ENCODE results near the gene TGIF2. TPM values are rescaled to one million over a fixed set of nuclear protein-coding genes. Genes with fewer than 3 reads are reported as not detected.

Gene TGIF2
- total and polyA plus RNA-seq, 2 of the 13 experiments (the other 11 are each of a cell fraction or from before 2014, with no cell fraction given), result 41.3 to 53.9 TPM

- TF ChIP-seq YEATS2 (CRISPR knock-in tag; IDR thresholded peaks at IDR 0.05; ENCODE audit: borderline replicate concordance) (peak; percentile 79; the same call in 1 of the 2 replicates), ZNF468 (CRISPR knock-in tag; IDR thresholded peaks at IDR 0.05) (peak; percentile 77; the same call in 1 of the 2 replicates), ZXDC (CRISPR knock-in tag; IDR thresholded peaks at IDR 0.05) (peak; percentile 94), ZSCAN9 (CRISPR knock-in tag; IDR thresholded peaks at IDR 0.05; ENCODE audit: borderline replicate concordance) (peak; percentile 93; the same call in 1 of the 2 replicates), AGO1 (IDR thresholded peaks at IDR 0.05; ENCODE audit: low read depth, low read length, poor library complexity, severe bottlenecking) (peak; percentile 41), ZNF879 (CRISPR knock-in tag; IDR thresholded peaks at IDR 0.05) (peak; percentile 96), MAF1 (CRISPR knock-in tag; IDR thresholded peaks at IDR 0.05; ENCODE audit: borderline replicate concordance) (no peak), ZNF781 (CRISPR knock-in tag; IDR thresholded peaks at IDR 0.05; ENCODE audit: borderline replicate concordance, not compliant biosample characterization) (peak; percentile 85), YY1 (IDR thresholded peaks at IDR 0.05; ENCODE audit: insufficient read depth, insufficient replicate concordance, low read depth, low read length) (peak; percentile 83), NFAT5 (CRISPR knock-in tag; IDR thresholded peaks at IDR 0.05) (peak; percentile 77; the same call in 1 of the 2 replicates), ZMAT5 (CRISPR knock-in tag; IDR thresholded peaks at IDR 0.05; ENCODE audit: borderline replicate concordance, low read depth) (no peak), ZNF674 (CRISPR knock-in tag; IDR thresholded peaks at IDR 0.05; ENCODE audit: low read depth) (no peak), XBP1 (CRISPR knock-in tag; IDR thresholded peaks at IDR 0.05) (no peak), HNF4G (IDR thresholded peaks at IDR 0.05; ENCODE audit: borderline replicate concordance, low read depth, low read length) (peak; percentile 5; the same call in 1 of the 2 replicates), HNF4G (CRISPR knock-in tag; IDR thresholded peaks at IDR 0.05; ENCODE audit: borderline replicate concordance, low read depth) (0 out of 2 replicates have a peak, but pooled peaks have one; percentile 64), MAFG (CRISPR knock-in tag; IDR thresholded peaks at IDR 0.05) (no peak), ZNF740 (CRISPR knock-in tag; IDR thresholded peaks at IDR 0.05) (peak; percentile 50; the same call in 1 of the 2 replicates), DDIT3 (CRISPR knock-in tag; IDR thresholded peaks at IDR 0.05) (no peak), ZNF333 (CRISPR knock-in tag; IDR thresholded peaks at IDR 0.05; ENCODE audit: borderline replicate concordance) (peak; percentile 86), ZNF670 (CRISPR knock-in tag; IDR thresholded peaks at IDR 0.05; ENCODE audit: borderline replicate concordance) (no peak; the same call in 1 of the 2 replicates)
Measured at GRCh38 chr20:36573103-36573797, at the start of gene TGIF2 (continued).
